ENCODE results near the gene HDAC11.

The HDAC11 gene

GRCh38 chr3:13526626-13526949 is 46.5 kb downstream of the HDAC11 start:
- no peak for DNase-seq

- DNase-seq: no peak
Observed at GRCh38 chr3:13528217-13528867, 48.2 kb downstream of the HDAC11 start.

- DNase-seq: no peak
Observed at GRCh38 chr3:13529196-13530112, 49.3 kb downstream of the HDAC11 start.

- DNase-seq: no peak
Observed at GRCh38 chr3:13530241-13531009, 50.3 kb downstream of the HDAC11 start.

- DNase-seq: no peak
Observed at GRCh38 chr3:13532085-13532484, 52.0 kb downstream of the HDAC11 start.

- no peak for DNase-seq
Observed at GRCh38 chr3:13532631-13533030, 52.5 kb downstream of the HDAC11 start.

GRCh38 chr3:13533885-13534301 is 53.8 kb downstream of the HDAC11 start:
- DNase-seq: no peak

GRCh38 chr3:13535526-13535875 is 55.4 kb downstream of the HDAC11 start:
- DNase-seq: peak in 1 of 14 donors; percentile 42

- peak in 3 of 14 donors; percentile 21 to 61 (median 24) for DNase-seq
Observed at GRCh38 chr3:13535905-13536304, 55.8 kb downstream of the HDAC11 start.

GRCh38 chr3:13536432-13536831 is 56.3 kb downstream of the HDAC11 start:
- DNase-seq: no peak

- no peak for DNase-seq
Observed at GRCh38 chr3:13536832-13537231, 56.7 kb downstream of the HDAC11 start.

GRCh38 chr3:13537244-13537908 is 57.3 kb downstream of the HDAC11 start:
- no peak for DNase-seq

GRCh38 chr3:13537909-13538296 is 57.8 kb downstream of the HDAC11 start:
- no peak for DNase-seq

GRCh38 chr3:13538520-13539291 is 58.6 kb downstream of the HDAC11 start:
- no peak for DNase-seq

GRCh38 chr3:13539292-13539638 is 59.2 kb downstream of the HDAC11 start:
- no peak for DNase-seq

- DNase-seq: peak in 2 of 14 donors; percentile 41 to 93
Observed at GRCh38 chr3:13539671-13540070, 59.6 kb downstream of the HDAC11 start.

- DNase-seq: no peak
Observed at GRCh38 chr3:13540297-13540995, 60.3 kb downstream of the HDAC11 start.

- no peak for DNase-seq
Observed at GRCh38 chr3:13541691-13542090, 61.6 kb downstream of the HDAC11 start.

- no peak for DNase-seq
Observed at GRCh38 chr3:13542142-13542541, 62.0 kb downstream of the HDAC11 start.

GRCh38 chr3:13543253-13543652 is 63.1 kb downstream of the HDAC11 start:
- no peak for DNase-seq

GRCh38 chr3:13544293-13544831 is 64.3 kb downstream of the HDAC11 start:
- DNase-seq: no peak

All from C1 segment of cervical spinal cord (tissue), 14 donors.